PFSK-1 (cell line): ENCODE data around the gene KCNMA1.

Experiments
- REST ChIP-seq, 2 experiments: IDR thresholded peaks; 2 replicates each; pipeline versions ENCODE4 v1.6.1 to v1.8.0; 2011 to 2012; ENCODE audit warnings: low read depth in 2 of 2, low read length in 2 of 2, control low read depth in 1 of 2, inconsistent platforms in 1 of 2, mild to moderate bottlenecking in 1 of 2, moderate library complexity in 1 of 2; ENCODE audit not compliant: insufficient read depth in 1 of 2
- SIN3A ChIP-seq: IDR thresholded peaks from 2 replicates; pipeline ENCODE4 v1.6.1; 2012; ENCODE audit warnings: mild to moderate bottlenecking, low read length, moderate library complexity, borderline replicate concordance; ENCODE audit not compliant: insufficient read depth

- TF ChIP-seq SIN3A (no peak), REST (IDR thresholded peaks at IDR 0.05; ENCODE audit: insufficient read depth in 1 of 2, low read depth in 2 of 2, low read length in 2 of 2) (no peak)
These were observed 92.0 kb downstream of the KCNMA1 start for GRCh38 chr10:77545585-77545984.
